GM18907 (cell line): ENCODE results near the gene TTLL6.
"Not testable (repeated sequence)": the region's sequence is repeated elsewhere in the genome, so short reads cannot be mapped to it uniquely, and the experiment has no call there.

Experiments used
- ATAC-seq: cut with Tn5 transposase; IDR thresholded peaks from one replicate; pipeline ENCODE4 v1.9.1; 2021; ENCODE audit warnings: mild to moderate bottlenecking, moderate library complexity; ENCODE audit not compliant: unreplicated experiment

TTLL6 gene

DNA sequence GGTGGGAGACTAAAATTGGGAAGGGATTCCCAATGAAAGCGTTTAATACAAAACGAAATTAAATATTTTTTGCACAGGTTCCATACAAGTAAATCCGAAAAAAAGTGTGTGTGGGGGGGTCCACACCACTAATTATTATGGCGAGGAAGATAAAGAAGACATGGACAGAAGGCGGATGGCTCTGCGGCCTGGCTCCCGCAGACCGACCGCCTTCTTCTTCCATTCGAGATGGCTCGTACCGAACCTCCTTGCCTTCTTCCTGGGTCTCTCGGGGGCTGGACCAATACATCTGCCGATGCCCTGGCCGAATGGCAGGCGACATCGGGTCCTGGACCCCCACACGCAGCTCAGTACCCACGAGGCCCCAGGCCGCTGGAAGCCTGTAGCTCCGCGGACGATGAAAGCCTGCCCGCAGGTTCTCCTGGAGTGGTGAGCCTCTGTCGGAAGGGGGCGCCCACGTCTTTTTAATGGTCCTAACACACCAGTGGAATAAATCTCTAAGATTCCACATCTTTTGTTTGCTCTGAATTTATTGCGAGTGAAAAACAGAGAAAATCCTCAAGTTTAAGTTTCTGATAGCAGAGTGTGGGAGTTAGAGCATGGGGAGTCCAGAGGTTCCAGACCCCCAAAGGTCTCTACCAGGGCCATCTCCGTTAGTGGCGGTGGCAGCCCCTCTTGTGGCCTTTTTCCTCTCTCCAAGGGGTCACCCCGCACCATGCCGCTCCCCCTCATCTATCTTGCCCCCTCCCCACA, 92.6 kb downstream of the TTLL6 start:
- no peak for ATAC-seq

DNA sequence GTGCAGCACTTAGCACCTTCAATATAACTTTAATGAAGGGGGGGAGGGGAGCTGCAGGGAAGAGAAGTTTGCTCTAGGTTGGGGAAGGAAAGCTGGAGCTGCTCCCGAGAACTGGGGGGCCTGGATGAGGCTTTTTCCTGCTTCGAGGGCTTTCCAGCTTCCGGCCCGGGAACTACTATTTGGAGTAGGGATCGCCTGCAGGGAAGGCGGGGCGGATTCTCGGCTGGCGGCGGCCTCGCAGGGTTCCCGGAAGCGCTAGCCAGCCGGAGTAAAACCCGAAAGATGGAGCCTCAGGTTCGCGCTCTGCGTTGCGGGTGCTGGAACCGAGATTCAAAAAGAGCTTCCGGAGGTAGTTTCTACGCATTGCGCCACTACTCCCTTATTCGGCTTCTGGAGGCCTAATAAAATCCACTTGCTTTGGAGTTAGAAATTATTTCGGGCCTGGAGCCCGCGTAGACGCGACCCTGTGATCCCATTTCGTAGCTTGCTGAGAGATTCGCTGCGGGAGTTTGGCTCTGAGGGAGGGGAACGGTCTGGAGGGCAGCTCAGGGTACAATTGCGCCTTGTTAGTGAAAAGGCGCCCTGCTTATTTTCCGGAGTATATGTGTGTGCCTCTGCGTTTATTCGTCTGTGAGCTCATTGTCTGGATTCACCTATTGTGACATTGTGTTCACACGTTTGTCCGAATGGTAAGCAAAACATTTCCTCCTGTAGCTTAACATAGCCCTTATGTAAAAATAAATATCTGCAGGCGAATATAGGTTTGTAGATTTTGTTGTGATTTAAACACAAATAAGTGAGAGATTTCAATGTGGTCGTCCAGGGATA, 93.4 kb downstream of the TTLL6 start:
- ATAC-seq, result no peak

DNA sequence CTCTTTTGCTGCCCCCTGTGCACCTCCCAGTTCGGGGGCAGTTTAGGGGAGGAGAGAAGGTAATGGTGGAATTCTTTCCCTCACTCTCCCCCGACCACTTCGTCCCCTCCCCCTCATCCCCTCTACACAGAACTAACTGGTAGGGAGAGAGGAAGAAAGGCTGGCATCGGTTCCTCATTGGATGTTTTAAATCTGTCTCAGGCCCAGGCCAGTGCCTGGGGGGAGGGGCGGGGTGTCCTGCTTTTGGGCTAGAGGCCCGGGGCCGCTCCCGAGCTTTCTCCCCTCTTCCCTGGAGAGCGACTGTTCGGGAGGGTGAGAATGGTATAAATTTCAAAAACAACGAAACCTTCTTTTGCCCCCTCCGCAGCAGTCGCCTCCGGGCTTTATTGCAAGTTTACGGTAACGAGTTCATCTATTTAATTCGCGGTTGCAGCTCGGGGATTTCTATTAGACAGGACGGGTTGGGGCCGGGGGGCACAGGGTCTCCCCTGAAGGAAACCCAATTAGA, 94.1 kb downstream of the TTLL6 start, which contains the start of gene PRAC2:
PRAC2 (plus strand) TSS at position 271 of the 508 bp plus-strand sequence. CDS start 1,226 bp downstream, outside the sequence.
- ATAC-seq, result no peak

DNA sequence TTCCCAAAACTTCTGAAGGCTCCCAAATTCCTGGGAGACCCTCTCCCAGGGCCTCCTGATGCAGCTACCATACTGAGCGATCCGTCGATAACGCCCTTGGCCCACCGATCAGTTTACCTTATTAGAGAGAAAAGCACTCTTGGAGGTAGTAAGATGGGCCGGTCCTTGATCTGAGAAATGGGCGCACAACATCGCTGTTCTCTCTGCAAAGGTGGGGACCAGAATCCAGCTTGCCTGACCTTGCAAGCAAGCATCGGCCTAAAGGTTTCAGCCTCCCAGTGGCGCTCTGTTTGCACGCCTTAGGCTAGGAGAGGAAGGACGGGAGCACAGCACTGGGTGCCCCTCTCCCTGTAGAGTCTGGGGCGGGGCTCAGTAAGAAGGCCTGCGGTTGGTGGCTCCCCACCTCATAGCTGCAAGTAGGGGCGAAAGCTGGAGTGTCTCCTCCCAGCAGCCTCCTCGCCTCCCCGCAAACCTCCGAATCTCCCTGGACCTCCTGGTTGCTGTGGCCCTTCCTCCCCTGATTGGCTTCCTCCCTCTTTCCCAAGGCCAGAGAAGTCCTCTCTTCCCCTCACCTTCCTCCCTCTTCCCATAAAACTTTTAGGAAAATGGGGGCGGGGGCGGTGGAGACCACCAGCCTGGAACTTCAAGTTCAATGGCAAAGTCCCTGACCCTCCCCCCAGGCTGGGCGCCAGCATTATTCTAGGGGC, 94.7 kb downstream of the TTLL6 start, which contains the start of gene PRAC1:
PRAC1 (minus strand) TSS at position 318 of the 707 bp plus-strand sequence; CDS start at position 192, 126 bp downstream.
- ATAC-seq, result no peak

DNA sequence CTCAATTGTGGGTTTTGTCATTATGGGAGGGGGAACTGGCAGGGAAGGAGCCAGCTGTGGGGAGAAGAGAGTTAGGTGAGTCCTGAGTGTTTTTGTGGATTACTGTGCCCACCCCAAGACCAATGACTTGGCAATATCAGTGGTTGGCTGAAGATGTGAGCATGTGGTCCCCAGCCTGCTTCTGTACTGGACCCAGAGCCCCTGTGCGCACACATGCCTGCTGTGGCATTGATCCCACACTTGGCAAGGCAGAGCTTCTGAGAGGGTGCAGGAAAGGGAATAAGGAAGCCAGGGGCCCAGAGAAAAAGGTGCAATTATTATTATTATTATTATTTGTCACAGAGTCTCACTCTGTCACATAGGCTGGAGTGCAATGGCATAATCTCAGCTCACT, 96.0 kb downstream of the TTLL6 start:
- ATAC-seq, result no peak

DNA sequence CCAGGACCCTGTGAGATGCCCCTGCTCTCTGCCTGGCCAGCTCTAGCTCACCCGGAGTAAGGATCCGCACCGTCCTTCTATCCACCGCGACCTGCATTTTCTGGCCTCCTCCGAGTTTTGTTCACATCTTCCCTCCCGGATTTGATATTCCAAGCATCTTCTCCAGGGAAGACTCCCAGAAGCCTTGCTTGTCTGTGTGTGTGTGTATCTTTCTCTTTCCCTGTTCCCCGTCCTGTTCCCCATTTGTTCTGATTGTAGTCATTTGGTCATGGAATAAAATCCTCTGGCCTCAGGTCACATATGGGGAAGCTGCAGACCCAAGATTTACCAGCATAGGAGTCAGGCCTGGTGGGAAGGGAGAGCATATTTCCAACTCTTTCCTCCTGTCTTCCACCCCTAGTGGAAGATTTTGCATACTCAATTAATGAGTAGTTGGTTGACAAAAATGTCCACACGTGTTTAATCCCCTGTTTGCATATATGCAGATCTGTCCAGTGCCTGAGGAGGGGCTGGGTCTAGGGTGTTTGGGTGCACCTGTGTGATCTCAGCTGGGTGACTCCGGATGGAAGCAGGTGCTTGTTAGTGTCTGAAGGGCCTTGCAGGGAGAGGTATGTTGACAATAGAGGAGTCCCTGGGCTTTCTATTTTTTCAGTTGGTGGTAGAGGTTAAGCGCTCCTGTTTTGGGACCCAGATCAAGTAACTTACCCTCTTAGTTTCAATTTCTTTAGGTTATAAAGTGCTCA, 96.6 kb downstream of the TTLL6 start:
- no peak for ATAC-seq

DNA sequence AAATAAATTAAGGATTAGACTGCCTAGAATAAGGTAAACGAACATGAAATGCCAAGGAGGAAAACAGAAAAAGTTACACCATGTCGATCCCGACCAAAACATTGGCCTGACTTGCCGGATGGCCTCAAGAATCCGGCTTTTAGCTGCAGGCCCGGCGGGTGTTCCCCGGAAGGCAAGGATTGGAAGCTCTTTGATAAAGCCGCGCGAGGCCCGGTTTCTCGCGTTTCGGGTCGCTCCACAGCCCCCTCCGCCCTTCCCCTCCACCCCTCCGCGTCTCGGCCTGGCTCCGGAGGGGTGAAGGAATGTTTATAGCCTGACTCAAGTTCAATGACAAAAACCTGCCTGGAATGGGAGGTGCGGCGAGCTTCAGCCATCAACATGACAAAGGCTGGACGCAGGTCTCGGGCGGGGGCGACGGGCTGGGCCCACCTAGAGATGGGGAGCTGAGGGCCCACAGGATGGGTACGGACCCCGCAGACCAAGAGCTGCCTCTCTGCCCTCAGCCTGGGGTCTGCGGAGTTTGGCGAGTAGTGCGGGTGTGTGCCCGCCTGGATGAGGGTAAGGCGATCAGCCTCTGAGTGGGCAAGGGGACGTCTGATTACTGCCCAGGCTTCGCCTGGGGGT, 97.3 kb downstream of the TTLL6 start:
- no peak for ATAC-seq

DNA sequence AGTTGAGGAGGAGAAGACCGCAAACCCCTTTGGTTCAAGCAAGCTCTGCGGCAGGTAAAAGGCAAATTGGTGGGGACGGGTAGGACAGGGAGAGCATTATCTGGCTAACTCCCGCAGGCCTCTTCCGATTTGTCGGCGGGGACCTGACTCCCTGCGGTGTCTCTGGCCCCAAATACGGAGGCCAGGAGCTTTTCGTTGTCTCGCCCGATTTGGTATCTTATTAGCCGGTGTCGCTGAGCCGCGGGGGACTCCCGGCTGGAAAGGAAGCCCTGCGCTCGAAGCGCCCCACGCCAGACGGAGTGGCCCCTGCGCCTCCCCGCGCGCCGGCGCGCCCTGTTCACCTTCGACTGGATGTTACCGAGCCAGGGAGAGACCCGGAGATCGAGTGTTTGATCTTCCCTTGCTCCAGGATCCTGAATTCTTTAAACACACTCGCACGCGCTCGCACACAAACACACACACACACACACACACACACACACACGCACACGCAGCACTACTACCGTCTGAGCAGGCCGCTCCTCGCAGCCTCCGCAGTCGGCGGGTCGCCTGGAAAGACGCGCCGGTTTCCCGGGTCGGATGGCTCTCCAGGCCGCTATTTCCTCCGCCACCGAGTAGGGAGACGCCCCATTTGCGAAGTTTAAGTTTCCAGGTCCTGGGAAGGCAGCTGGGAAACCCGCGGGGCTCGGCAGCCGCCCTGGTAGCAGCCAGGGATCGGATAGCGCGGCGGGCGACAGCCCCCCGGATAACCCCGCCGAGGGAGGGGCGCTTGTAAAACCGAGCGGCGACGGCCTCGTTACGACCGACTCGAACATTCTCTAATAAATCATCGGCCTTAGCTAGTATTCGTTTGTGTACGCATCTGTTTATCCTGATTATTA, 98.0 kb downstream of the TTLL6 start:
- ATAC-seq, result no peak

DNA sequence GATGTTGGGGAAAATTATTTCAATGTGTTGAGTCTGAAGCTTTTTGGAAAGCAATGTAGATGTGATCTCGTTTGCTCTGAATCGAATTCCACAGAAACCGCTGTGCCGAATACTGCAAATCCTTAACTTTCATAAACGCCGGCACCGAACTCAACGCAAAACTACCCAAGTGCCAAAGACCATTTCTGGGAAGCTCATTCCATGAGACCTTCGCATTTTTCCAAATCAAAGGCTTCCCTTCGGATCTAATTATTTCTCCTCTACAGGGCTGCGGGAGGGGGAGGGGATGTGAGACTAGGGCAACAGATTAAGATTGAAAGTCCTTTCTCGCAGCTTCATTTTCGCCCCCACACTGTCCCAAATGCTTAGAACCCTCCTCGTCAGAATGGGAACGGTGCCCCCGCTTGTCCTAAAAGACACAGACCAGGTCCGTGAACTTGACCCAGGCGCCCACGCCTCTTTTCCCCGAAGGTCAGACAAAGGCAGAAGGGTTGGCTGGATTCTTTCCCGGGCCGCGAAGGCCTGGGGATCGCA, 98.7 kb downstream of the TTLL6 start:
- no peak for ATAC-seq

DNA sequence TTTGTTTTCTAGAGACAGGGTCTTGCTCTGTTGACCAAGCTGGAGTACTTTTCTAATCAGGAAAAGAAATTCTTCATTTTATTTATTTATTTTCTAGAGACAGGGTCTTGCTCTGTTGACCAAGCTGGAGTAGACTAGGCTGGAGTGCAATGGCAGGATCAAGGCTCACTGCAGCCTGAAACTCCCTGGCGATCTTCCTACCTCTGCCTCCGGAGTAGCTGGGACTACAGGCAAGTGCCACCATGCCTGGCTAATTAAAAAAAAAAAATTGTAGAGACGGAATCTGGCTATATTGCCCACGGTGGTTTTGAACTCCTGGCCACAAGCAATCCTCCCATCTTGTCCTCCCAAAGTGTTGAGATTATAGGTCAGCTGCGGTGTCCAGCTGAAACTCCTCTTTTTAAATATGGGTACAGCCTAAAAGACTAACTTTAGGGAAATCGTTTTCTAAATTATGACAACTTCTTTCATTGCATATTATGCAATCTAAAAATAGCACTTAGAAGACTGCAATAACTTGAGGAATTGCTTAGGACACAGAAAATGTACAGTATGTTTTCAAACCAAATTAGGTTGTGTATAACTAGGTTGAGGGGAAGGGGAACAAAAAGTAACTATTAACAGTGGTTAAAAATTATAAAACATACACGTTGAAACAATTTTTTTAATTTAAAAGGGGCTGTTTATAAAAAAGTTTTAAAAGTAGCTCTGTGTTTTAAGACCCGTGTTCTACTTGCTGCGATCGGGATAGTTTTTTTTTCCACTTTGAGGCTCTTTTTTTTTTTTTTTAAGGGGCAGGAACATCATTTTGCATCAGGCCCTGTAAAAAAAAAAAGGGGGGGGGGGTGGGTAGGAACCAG, 99.4 kb downstream of the TTLL6 start:
- ATAC-seq, result no peak

DNA sequence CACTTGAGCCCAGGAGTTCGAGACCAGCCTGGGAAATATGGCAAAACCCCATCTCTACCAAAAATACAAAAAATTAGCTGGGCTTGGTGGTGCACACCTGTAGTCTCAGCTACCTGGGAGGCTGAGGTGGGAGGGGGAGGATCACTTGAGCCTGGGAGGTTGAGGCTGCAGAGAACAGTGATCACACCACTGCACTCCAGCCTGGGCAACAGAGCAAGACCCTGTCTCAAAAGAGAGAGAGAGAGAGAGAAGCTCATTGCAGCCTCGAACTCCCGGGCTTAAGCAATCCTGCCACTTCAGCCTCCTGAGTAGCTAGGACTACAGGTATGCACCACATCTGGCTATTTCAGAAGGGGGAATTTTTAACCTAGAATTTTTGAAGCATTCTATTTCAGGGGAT, 100.5 kb downstream of the TTLL6 start:
- not testable (repeated sequence) for ATAC-seq

DNA sequence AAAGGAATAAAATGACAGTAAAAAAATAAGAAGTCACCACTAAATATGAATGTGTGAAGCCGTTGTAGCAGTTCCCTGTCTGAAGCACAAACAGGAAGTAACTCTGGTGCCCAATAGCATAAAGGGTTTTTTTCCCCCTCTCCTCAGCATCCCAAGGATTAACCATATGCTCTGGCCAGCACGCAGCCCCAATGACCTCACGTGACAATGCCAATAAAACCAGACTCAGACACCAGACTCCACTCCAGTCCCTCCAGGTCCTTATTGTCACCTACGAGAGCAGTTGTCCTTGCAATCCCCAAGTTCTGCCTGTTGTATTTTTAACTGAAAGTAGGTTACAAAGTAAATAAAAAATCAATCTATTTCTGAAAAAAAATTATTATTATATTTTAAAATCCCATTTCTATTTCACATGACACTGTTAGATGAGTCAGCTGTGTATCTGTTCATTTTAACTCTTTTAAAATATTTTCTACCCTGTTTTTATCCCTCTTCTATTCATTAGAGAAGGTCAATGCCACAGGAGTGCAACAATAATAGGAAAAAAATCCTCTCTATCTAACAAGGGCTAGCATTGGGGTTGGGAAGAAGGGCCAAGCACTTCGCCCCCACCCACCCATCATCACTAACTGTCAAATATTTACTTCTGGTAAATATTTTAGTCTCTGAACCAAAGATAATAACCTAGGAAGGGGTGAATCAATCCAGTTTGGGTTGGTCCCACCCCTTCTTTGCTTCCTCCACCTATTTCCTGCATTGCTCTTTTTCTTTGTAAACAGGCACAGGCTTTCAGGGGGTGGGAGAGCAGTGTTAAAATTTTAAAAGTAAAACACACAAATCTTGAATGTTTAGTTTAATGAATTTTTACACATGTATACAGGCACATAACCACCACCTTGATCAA, 101.3 kb downstream of the TTLL6 start:
- no peak for ATAC-seq
